Measurements from ENCODE around the gene UCMA.

UCMA gene

GRCh38 chr10:13231808-13232207 lies 2.4 kb downstream of the UCMA start:
- DNase-seq = no peak

- no peak for DNase-seq
Observed at GRCh38 chr10:13231190-13231589, 3.0 kb downstream of the UCMA start.

- DNase-seq = no peak
Observed at GRCh38 chr10:13227031-13227430, 7.1 kb downstream of the UCMA start.

- DNase-seq = no peak
Observed at GRCh38 chr10:13225601-13226000, 8.6 kb downstream of the UCMA start.

GRCh38 chr10:13224210-13224995 lies 9.8 kb downstream of the UCMA start:
- DNase-seq = no peak

DNA sequence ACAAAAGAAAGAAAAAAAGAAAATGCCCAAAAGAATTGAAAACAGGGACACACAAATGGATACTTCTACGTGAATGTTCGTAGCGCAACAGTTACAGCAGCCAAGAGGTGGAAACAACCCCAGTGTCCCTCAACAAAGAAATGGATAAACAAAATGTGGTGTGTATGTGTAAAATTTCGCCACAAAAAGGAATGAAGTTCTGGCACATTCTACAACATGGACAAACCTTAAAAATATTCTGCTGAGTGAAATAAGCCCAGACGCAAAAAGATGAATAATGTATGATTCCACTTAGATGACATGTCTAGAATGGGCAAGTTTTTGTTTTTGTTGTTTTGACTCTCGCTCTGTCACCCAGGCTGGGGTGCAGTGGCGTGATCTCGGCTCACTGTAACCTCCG lies 10.9 kb downstream of the UCMA start:
- DNase-seq = no peak

- no peak for DNase-seq
Observed at GRCh38 chr10:13222566-13222965, 11.6 kb downstream of the UCMA start.

- no peak for DNase-seq
Observed at GRCh38 chr10:13222151-13222550, 12.0 kb downstream of the UCMA start.

- no peak for DNase-seq
Observed at GRCh38 chr10:13221572-13221971, 12.6 kb downstream of the UCMA start.

DNA sequence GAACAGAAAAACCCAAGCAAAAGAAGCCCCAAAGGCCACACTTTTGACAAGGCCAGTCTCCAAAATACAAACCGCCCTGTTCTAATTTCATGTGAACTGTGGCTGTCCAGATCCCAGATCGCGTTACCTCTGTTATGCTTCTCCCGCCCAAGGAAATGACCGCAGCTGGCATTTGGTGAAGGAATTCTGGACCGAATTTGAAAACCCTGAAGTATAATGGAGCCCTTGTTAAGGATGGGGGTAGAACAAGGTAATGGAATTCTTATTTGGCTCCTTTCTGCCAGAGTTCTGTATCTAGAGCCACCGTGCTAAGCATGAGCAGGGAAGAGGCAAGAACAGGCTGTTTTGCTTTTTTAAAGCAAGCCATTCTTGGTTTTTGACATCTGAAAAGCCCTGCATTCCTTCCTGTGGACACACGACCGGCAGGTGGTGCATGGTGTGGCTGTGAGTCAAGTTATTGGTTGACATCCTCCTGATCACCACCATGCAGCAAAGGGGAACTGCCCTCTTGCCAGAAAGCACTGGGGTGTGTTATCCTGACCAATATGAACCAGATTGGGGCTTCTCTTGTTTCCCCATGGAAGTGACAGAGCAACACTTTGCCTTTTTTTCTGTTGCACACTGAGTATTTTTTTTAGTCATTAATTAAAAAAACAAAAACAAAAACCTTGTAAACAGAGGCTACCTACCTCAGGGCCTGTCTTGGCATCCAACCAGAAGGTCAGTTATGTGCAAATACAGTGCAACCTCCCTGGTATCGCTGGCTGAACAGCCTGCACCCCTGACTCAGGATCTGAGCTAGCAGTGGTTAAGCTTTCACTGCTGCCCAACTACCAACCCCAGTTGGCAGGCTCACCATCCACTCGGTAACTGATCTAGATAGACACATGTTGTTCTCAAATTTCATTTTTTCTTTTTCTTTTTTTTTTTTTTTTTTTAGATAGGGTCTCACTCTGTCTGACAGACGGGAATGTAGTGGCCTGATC lies 14.2 kb downstream of the UCMA start:
- no peak for DNase-seq

DNA sequence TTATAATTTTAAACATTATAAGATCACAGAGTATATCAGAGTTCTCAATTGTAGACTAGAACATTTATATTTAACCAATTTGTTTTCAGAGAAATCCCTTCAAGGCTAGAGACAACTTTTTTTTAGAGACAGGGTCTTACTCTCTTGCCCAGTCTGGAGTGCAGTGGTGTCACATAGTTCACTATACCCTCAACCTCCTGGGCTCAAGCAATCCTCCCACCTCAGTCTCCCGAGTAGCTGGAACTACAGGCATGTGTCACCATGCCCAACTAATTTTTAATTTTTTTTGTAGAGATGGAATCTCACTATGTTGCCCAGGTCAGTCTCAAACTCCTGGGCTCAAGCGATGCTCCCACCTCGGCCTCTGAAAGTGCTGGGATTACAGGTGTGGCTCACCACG lies 15.3 kb downstream of the UCMA start:
- no peak for DNase-seq

GRCh38 chr10:13213163-13213562 lies 21.0 kb downstream of the UCMA start:
- DNase-seq = no peak

GRCh38 chr10:13206546-13207443 lies 27.4 kb downstream of the UCMA start:
- DNase-seq = no peak

GRCh38 chr10:13206091-13206490 lies 28.1 kb downstream of the UCMA start:
- DNase-seq = no peak

DNA sequence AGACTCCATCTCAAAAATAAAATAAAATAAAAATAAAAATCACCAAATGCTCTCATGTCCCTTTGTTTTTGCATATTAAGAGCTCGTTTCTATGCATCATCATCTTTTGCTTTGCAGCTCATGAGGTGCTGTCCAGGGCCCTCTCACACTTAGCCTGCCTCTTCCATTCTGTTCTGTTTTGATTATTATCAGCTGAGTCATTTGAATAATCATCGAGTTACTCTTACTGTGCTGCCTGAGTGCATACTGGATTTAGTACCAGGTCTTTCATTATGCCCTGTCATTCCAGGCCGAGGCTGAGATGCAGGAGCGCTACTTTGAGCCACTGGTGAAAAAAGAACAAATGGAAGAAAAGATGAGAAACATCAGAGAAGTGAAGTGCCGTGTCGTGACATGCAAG lies 33.0 kb downstream of the UCMA start:
- no peak for DNase-seq

DNA sequence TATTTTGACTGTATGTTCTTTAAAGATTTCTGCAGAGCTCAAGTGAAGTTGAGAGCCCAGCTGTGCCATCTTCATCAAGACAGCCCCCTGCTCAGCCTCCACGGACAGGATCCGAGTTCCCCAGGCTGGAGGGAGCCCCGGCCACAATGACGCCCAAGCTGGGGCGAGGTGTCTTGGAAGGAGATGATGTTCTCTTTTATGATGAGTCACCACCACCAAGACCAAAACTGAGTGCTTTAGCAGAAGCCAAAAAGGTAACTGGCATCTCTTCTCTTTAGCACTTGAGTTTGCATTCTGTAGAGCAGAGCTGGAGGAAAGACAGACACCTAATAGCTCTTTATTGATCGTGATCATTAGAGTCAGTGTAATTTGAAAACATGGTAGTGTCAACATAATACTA lies 39.2 kb downstream of the UCMA start:
- DNase-seq = no peak

GRCh38 chr10:13193637-13194036 lies 40.5 kb downstream of the UCMA start:
- no peak for DNase-seq

GRCh38 chr10:13191362-13191761 lies 42.8 kb downstream of the UCMA start:
- DNase-seq = no peak

DNA sequence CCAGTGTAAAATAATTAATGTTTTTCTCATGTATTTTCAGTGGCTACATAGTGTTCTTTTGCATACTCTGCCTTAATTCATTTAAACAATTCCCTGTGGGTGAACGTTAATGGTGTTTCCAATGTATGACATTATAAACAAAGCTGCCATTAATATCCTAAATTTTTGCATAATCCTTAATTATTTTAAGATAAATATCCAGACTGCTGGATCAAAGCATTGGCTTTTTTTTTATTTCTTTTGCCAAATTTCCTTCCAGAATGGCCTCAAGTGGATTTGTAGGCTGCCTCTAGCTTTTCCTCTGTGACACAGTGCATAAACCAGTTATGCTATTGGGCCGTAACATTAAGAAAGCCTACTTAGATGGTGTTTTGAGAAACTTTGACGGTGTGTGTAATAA lies 43.4 kb downstream of the UCMA start:
- DNase-seq = no peak

- no peak for DNase-seq
Observed at GRCh38 chr10:13189961-13190360, 44.2 kb downstream of the UCMA start.

DNA sequence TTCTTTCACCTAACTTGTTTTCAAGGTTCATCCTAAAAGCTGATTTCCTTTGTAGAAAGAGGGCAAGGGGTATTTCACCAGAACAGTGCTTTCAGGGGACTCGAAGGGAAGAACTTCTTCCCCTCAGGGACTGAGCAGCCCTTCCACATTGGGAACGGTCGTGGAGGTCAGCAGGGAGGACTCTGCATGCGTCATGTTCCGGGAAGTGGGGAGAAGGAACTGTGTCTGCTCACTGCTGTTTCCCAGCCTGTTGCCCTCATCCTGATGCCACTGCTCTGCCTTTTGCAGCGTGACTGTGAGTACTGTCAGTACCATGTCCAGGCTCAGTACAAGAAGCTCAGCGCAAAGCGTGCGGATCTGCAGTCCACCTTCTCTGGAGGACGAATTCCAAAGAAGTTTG lies 45.6 kb downstream of the UCMA start:
- DNase-seq = no peak

DNA sequence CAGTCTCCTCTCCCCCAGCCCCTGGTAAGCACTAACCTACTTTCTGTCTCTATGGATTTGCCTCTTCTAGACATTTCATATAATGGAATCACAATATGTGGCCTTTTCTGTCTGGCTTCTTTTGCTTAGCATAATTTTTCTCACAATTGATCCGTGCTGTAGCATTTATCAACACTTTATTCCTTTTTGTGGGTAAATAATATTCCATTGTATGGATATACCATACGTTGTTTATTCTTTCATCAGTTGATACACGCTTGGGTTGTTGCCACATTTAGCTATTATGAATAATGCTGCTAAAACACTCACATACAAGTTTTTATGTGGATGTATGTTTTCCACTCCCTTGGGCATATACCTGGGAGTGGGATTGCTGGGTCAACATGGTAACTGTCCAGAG lies 47.0 kb downstream of the UCMA start:
- no peak for DNase-seq

Data from effector CD4-positive, alpha-beta T cell (primary cell).